SK-N-SH (cell line): Measurements from ENCODE around the gene LCN15. TPM values are rescaled to one million over a fixed set of nuclear protein-coding genes. Genes with fewer than 3 reads are reported as not detected.

ENCODE experiments used
- CTCF ChIA-PET: fragments of 300-600, 350-600 bp; formaldehyde crosslinking; extraction: SDS; loops from one replicate; lab custom pipeline; 2021; lab: Yijun Ruan, JAX
- POLR2A ChIA-PET: fragments of 350-600 bp; sonication (Branson Sonifier 250); formaldehyde crosslinking; extraction: SDS; loops from one replicate; lab custom pipeline; 2020; ENCODE audit warnings: antibody characterized with exemption, inconsistent platforms; lab: Yijun Ruan, JAX
- DNase-seq: peaks from one replicate; pipeline ENCODE4 v3.0.0; 2012
- H2AFZ ChIP-seq: fragments of 200-600 bp; sonication (generic); 2 replicates; pipeline ENCODE4 v1.8.1; 2016; ENCODE audit warnings: antibody characterized with exemption, mild to moderate bottlenecking, low read depth
- H3F3A ChIP-seq: fragments of 200-600 bp; sonication (generic); replicated peaks from 2 replicates; pipeline ENCODE3; 2016; ENCODE audit warnings: antibody characterized with exemption, mild to moderate bottlenecking; ENCODE audit not compliant: insufficient read depth
- H3K27ac ChIP-seq, 2 experiments: fragments of 200-500 bp in 1 of 2; fragments of 200-600 bp in 1 of 2; sonication (Bioruptor generic) in 1 of 2; sonication (generic), shearing (Covaris generic) in 1 of 2; 2 replicates each; pipeline versions ENCODE4 v1.5.1 to v1.6.1; 2014 to 2016; ENCODE audit warnings: low read depth in 2 of 2, inconsistent platforms in 1 of 2, low read length in 1 of 2, mild to moderate bottlenecking in 1 of 2, mixed read lengths in 1 of 2
- H3K27me3 ChIP-seq: fragments of 200-600 bp; sonication (generic), shearing (Covaris generic); 2 replicates; pipeline ENCODE4 v1.6.1; 2016; ENCODE audit warnings: mixed run types; ENCODE audit not compliant: insufficient read depth
- H3K36me3 ChIP-seq, 2 experiments: fragments of 200-500 bp in 1 of 2; fragments of 200-600 bp in 1 of 2; sonication (Bioruptor generic) in 1 of 2; sonication (generic) in 1 of 2; replicated peaks in 1 of 2; 2 replicates each; pipeline versions ENCODE3 to v1.5.1; 2014 to 2016; ENCODE audit warnings: low read length in 1 of 2, mild to moderate bottlenecking in 1 of 2; ENCODE audit not compliant: insufficient read depth in 2 of 2, control insufficient read depth in 1 of 2
- H3K4me1 ChIP-seq, 2 experiments: fragments of 200-500 bp in 1 of 2; fragments of 200-600 bp in 1 of 2; sonication (Bioruptor generic) in 1 of 2; sonication (generic), shearing (Covaris generic) in 1 of 2; 2 replicates each; pipeline versions ENCODE4 v1.5.1 to v1.6.1; 2014 to 2016; ENCODE audit warnings: low read depth in 1 of 2, low read length in 1 of 2, mixed run types in 1 of 2; ENCODE audit not compliant: insufficient read depth in 2 of 2, control insufficient read depth in 1 of 2
- H3K4me2 ChIP-seq: fragments of 200-600 bp; sonication (generic), shearing (Covaris generic); 2 replicates; pipeline ENCODE4 v1.6.1; 2017; ENCODE audit warnings: mixed run types
- H3K4me3 ChIP-seq, 2 experiments: fragments of 200-500 bp in 1 of 2; fragments of 200-600 bp in 1 of 2; sonication (Bioruptor generic) in 1 of 2; sonication (generic), shearing (Covaris generic) in 1 of 2; 2 replicates each; pipeline versions ENCODE4 v1.5.1 to v1.8.1; 2014 to 2016; ENCODE audit warnings: low read depth in 2 of 2, inconsistent platforms in 1 of 2, low read length in 1 of 2, mild to moderate bottlenecking in 1 of 2, mixed read lengths in 1 of 2, moderate library complexity in 1 of 2
- H3K79me2 ChIP-seq: fragments of 200-600 bp; sonication (generic); 2 replicates; pipeline ENCODE4 v1.8.1; 2017; ENCODE audit warnings: mild to moderate bottlenecking; ENCODE audit not compliant: insufficient read depth
- H3K9ac ChIP-seq: fragments of 200-600 bp; sonication (generic); 2 replicates; pipeline ENCODE4 v1.6.1; 2017; ENCODE audit warnings: mixed run types
- H3K9me2 ChIP-seq: fragments of 200-600 bp; sonication (generic); 2 replicates; pipeline ENCODE4 v1.6.1; 2017; ENCODE audit warnings: mixed run types
- H3K9me3 ChIP-seq: fragments of 200-600 bp; sonication (generic); 2 replicates; pipeline ENCODE4 v1.6.1; 2017; ENCODE audit warnings: mixed run types, mild to moderate bottlenecking, moderate library complexity
- H4K20me1 ChIP-seq: fragments of 200-600 bp; sonication (generic); 2 replicates; pipeline ENCODE4 v1.6.1; 2017; ENCODE audit warnings: mild to moderate bottlenecking, mixed run types; ENCODE audit not compliant: insufficient read depth
- FOSL2 ChIP-seq: IDR thresholded peaks from 2 replicates; pipeline ENCODE4 v1.4.0; 2012; ENCODE audit warnings: low read depth, mild to moderate bottlenecking, moderate library complexity, borderline replicate concordance
- GABPA ChIP-seq: IDR thresholded peaks from 2 replicates; pipeline ENCODE4 v1.4.0; 2012; ENCODE audit warnings: low read depth, mild to moderate bottlenecking
- MEF2A ChIP-seq: IDR thresholded peaks from 2 replicates; pipeline ENCODE4 v1.4.0; 2012; ENCODE audit warnings: low read depth, borderline replicate concordance
- NFIC ChIP-seq: IDR thresholded peaks from 2 replicates; pipeline ENCODE4 v1.4.0; 2012; ENCODE audit warnings: borderline replicate concordance
- POLR2AphosphoS5 ChIP-seq: IDR thresholded peaks from 2 replicates; pipeline ENCODE4 v1.6.1; 2012; ENCODE audit warnings: low read depth, low read length
- RCOR1 ChIP-seq: fragments of 150-350 bp; IDR thresholded peaks from 2 replicates; pipeline ENCODE4 v1.6.1; 2017; ENCODE audit warnings: antibody characterized with exemption, low read length
- TAF1 ChIP-seq: IDR thresholded peaks from 2 replicates; pipeline ENCODE4 v1.6.1; 2012; ENCODE audit warnings: low read depth, mild to moderate bottlenecking, low read length, moderate library complexity, borderline replicate concordance
- TEAD4 ChIP-seq: IDR thresholded peaks from 2 replicates; pipeline ENCODE4 v1.4.0; 2012; ENCODE audit warnings: mild to moderate bottlenecking, borderline replicate concordance; ENCODE audit not compliant: insufficient read depth
- USF1 ChIP-seq: IDR thresholded peaks from 2 replicates; pipeline ENCODE4 v1.4.0; 2012; ENCODE audit warnings: low read depth, borderline replicate concordance
- YY1 ChIP-seq: IDR thresholded peaks from 2 replicates; pipeline ENCODE4 v1.4.0; 2012; ENCODE audit warnings: low read depth, mild to moderate bottlenecking
- WGBS: methylation state at CpG from one replicate; pipeline ENCODE4 v1.1.6; 2017; ENCODE audit warnings: low lambda C conversion rate; 5-methylcytosine and 5-hydroxymethylcytosine counted together
- polyA plus RNA-seq, 3 experiments: library from polyadenylated mRNA; depleted of rRNA; stranded (reverse); fragments of >200 nt; gene quantifications; 2 replicates each; pipeline ENCODE4 v1.2.3, GENCODE V29; 2012
- TF ChIP-seq, protein P1 (sequence below): IDR thresholded peaks from 2 replicates; pipeline ENCODE4; 2012
- TF ChIP-seq, protein P2 (sequence below): IDR thresholded peaks from 2 replicates; pipeline ENCODE4 v1.4.0; 2012; ENCODE audit warnings: low read depth
- TF ChIP-seq, protein P3 (sequence below): fragments of 150-350 bp; IDR thresholded peaks from 2 replicates; pipeline ENCODE4 v1.6.1; 2017; ENCODE audit warnings: antibody characterized with exemption, low read length, low read depth, borderline replicate concordance

Gene LCN15
- polyA plus RNA-seq, 1 of the 3 experiments (the other 2 are of a cell fraction): 0.08 TPM

DNA sequence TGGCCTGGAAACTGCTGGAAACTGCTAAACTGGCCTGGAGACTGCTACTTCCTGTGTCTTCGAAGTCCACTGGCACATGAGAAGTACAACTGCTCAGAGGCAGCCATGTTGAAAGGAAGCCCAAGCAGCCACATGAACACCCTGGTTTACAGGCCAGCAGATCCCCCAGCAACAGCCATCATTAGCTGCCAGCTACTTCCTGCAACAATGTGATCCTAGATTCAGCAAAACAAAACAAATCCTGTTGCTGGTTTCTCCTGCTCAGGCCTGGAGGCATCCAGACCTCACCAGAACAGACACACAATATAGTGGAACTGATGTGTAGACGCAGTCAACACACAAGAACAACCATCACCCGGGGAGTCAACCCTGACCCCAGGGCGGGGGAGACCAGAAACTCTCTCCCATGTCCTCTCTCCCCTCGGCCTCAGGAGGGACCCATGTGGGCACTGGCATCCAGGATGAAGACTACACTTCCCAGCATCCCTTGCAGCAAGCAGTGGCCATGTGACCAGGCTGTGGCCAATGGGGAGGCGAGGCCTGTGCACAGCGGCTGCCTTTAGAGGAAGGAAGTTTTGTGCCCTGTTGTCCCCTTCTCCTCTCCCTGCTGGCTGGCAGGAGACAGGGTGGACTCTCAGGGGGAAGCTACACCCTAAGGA lies 9.2 kb upstream of the LCN15 start:
- no peak overlapping the region for H2AFZ ChIP-seq

DNA sequence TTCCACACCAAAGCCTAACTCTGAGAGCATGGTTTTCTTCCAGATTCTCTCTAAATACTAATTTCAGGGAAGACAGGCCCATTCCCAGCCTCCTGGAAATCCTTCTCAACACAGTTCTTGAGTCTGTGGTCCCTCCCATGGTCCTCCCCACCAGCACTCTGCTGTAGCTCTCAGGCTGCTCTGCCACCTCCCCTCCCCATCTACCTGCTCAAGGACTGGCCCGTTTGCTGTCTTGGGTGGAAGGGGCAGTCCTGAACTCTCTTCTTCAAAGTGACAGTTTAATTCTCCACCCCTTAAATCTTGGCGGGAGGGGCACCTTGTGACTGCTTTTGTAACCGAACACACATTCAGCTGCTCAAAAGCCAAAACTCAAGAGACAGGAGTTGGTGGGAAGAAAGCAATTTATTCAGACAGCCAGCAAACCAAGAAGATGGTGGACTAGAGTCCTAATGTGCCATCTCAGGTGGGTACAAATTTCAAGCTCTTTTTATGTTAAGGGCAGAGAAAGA lies 7.6 kb upstream of the LCN15 start:
- no peak overlapping the region for H3K9ac ChIP-seq
- ChIA-PET CTCF (interaction anchor here (0.6 to 8.8 kb wide), 6 partner anchors 12 to 507 kb away, joined by 3 to 57 read pairs (median 3); partner anchors contain the start of gene LCN8), POLR2A (no interaction called here)
- no peaks in the 10 kb centered on the region for H3K79me2 ChIP-seq
- no peak overlapping the region for H3K27ac ChIP-seq
- H2AFZ ChIP-seq: no peak overlapping the region
- H3K9me3 ChIP-seq: no peaks in the 10 kb centered on the region
- no peaks in the 10 kb centered on the region for H3K36me3 ChIP-seq
- no peak for DNase-seq
- H3F3A ChIP-seq: peaks cover 2% of the 10 kb centered on the region
- no peak overlapping the region for H3K4me2 ChIP-seq
- H3K4me3 ChIP-seq: no peak overlapping the region
- 85% methylated on average over 3 of the region's 3 CpGs for WGBS
- H3K4me1 ChIP-seq: peaks cover 0 to 3% of the 10 kb centered on the region in 2 experiments; a peak in 1 of 4 replicates
- H4K20me1 ChIP-seq: no peaks in the 10 kb centered on the region
- TF ChIP-seq RCOR1: no peak
- TF ChIP-seq, protein P1, sequence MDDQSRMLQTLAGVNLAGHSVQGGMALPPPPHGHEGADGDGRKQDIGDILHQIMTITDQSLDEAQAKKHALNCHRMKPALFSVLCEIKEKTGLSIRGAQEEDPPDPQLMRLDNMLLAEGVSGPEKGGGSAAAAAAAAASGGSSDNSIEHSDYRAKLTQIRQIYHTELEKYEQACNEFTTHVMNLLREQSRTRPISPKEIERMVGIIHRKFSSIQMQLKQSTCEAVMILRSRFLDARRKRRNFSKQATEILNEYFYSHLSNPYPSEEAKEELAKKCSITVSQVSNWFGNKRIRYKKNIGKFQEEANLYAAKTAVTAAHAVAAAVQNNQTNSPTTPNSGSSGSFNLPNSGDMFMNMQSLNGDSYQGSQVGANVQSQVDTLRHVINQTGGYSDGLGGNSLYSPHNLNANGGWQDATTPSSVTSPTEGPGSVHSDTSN: no peak
- TF ChIP-seq, protein P2, sequence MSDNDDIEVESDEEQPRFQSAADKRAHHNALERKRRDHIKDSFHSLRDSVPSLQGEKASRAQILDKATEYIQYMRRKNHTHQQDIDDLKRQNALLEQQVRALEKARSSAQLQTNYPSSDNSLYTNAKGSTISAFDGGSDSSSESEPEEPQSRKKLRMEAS: no peak
- TF ChIP-seq POLR2AphosphoS5: no peak
- TF ChIP-seq, protein P3, sequence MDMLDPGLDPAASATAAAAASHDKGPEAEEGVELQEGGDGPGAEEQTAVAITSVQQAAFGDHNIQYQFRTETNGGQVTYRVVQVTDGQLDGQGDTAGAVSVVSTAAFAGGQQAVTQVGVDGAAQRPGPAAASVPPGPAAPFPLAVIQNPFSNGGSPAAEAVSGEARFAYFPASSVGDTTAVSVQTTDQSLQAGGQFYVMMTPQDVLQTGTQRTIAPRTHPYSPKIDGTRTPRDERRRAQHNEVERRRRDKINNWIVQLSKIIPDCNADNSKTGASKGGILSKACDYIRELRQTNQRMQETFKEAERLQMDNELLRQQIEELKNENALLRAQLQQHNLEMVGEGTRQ: no peak
- TF ChIP-seq USF1: no peak
- TF ChIP-seq FOSL2: no peak
- TF ChIP-seq MEF2A: no peak
- no peak for TF ChIP-seq YY1
- TF ChIP-seq TAF1: no peak
- TF ChIP-seq NFIC: no peak
- no peak for TF ChIP-seq TEAD4
- TF ChIP-seq GABPA: no peak
- H3K9me2 ChIP-seq: no peaks in the 10 kb centered on the region
- H3K27me3 ChIP-seq: no peaks in the 10 kb centered on the region; the same call in 1 of the 2 replicates

More for the DNA sequence above, 9.2 kb upstream of the LCN15 start:
- POLR2A ChIA-PET: no interaction called here
- TF ChIP-seq, protein P1: no peak
- TF ChIP-seq, protein P3: peak; percentile 32; the same call in 1 of the 2 replicates
- TF ChIP-seq USF1: peak; percentile 93
- Histone ChIP-seq H3K27me3 (peaks cover 11% of the 10 kb centered on the region), H3K4me1 (peaks cover 0 to 3% of the 10 kb centered on the region in 2 experiments; a peak in 1 of 4 replicates), H3K79me2 (no peaks in the 10 kb centered on the region), H3F3A (peaks cover 2% of the 10 kb centered on the region), H3K27ac (no peak overlapping the region), H3K9me2 (no peaks in the 10 kb centered on the region), H3K36me3 (no peaks in the 10 kb centered on the region), H3K9ac (no peak overlapping the region), H4K20me1 (no peaks in the 10 kb centered on the region), H3K9me3 (no peaks in the 10 kb centered on the region), H3K4me3 (no peak overlapping the region), H3K4me2 (no peak overlapping the region)
- CTCF ChIA-PET: interaction anchor here (0.6 to 8.8 kb wide), 4 partner anchors 12 to 649 kb away, joined by 3 to 57 read pairs (median 3); no protein-coding TSS in a partner anchor
- WGBS: 45% methylated on average over 6 of the region's 7 CpGs
- DNase-seq: peak; percentile 76
